A549 (cell line): Measurements from ENCODE around the gene ADARB2. TPM values are rescaled to one million over a fixed set of nuclear protein-coding genes. Genes with fewer than 3 reads are reported as not detected.

Experiments
- ATAC-seq, 2 experiments: fragments of 200-7000 bp in 1 of 2; fragments of >200 bp in 1 of 2; cut with Nextera tagmentation in 1 of 2; cut with Tn5 transposase in 1 of 2; 3 replicates each; pipeline versions ENCODE4 v1.8.0 to v1.9.1; 2018 to 2020; ENCODE audit warnings: mild to moderate bottlenecking in 1 of 2, moderate library complexity in 1 of 2
- CTCF ChIA-PET: fragments of 300-600 bp; sonication (Branson Sonifier 250); formaldehyde crosslinking; extraction: SDS; loops from one replicate; lab custom pipeline; 2021; ENCODE audit warnings: antibody characterized with exemption, inconsistent platforms; lab: Yijun Ruan, JAX
- POLR2A ChIA-PET: fragments of 350-600 bp; formaldehyde crosslinking; extraction: SDS; loops from one replicate; lab custom pipeline; 2021; ENCODE audit warnings: antibody characterized with exemption, inconsistent platforms; lab: Yijun Ruan, JAX
- DNase-seq, 2 experiments: peaks; one replicate each; pipeline versions ENCODE4 v3.0.0 to v3.0.0-alpha.2; 2011 to 2016; ENCODE audit warnings: low read depth in 1 of 2, low spot score in 1 of 2
- FAIRE-seq: peaks from 2 replicates; lab custom pipeline; 2011; peaks lifted over from hg19 to GRCh38; lab: Jason Lieb, UNC
- H3K27ac ChIP-seq, 2 experiments: fragments of >200 bp; sonication (Bioruptor Twin); formaldehyde crosslinking; 3 replicates each; pipeline ENCODE4 v1.5.1; 2016 to 2017
- H3K4me1 ChIP-seq: fragments of >200 bp; sonication (Bioruptor Twin); formaldehyde crosslinking; 3 replicates; pipeline ENCODE4 v1.6.1; 2016
- H3K4me2 ChIP-seq: fragments of >200 bp; sonication (Bioruptor Twin); formaldehyde crosslinking; 3 replicates; pipeline ENCODE4 v1.6.1; 2016
- H3K4me3 ChIP-seq: fragments of >200 bp; sonication (Bioruptor Twin); formaldehyde crosslinking; 3 replicates; pipeline ENCODE4 v1.5.1; 2016
- H3K9me3 ChIP-seq: fragments of >200 bp; sonication (Bioruptor Twin); formaldehyde crosslinking; 3 replicates; pipeline ENCODE4 v1.6.1; 2016
- BCL3 ChIP-seq: fragments of >200 bp; sonication (Bioruptor Twin); formaldehyde crosslinking; IDR thresholded peaks from 3 replicates; pipeline ENCODE4 v1.6.1; 2016
- BHLHE40 ChIP-seq: IDR thresholded peaks from 2 replicates; pipeline ENCODE4 v1.6.1; 2012; ENCODE audit warnings: low read depth, low read length, inconsistent platforms
- CBX8 ChIP-seq: fragments of 200-600 bp; sonication (generic); IDR thresholded peaks from 2 replicates; pipeline ENCODE4 v1.6.1; 2016
- CHD2 ChIP-seq: fragments of 150-350 bp; IDR thresholded peaks from 2 replicates; pipeline ENCODE4 v1.6.1; 2014; ENCODE audit warnings: low read length; ENCODE audit not compliant: partially characterized antibody
- E2F6 ChIP-seq: IDR thresholded peaks from 2 replicates; pipeline ENCODE4 v1.6.1; 2012; ENCODE audit warnings: low read depth, borderline replicate concordance
- EHF ChIP-seq: fragments of 250-450 bp; sonication (Bioruptor Pico); IDR thresholded peaks from 2 replicates; pipeline ENCODE4 v1.5.0; 2020; ENCODE audit warnings: mild to moderate bottlenecking
- ELK1 ChIP-seq: fragments of 150-350 bp; IDR thresholded peaks from 2 replicates; pipeline ENCODE4 v1.6.1; 2014; ENCODE audit warnings: low read depth, mild to moderate bottlenecking, low read length
- EP300 ChIP-seq, 2 experiments: fragments of >200 bp; sonication (Bioruptor Twin); formaldehyde crosslinking; IDR thresholded peaks; 2 replicates in 1 of 2; 3 replicates in 1 of 2; pipeline ENCODE4 v1.6.1; 2016 to 2017
- FOXS1 ChIP-seq: fragments of 250-450 bp; sonication (Bioruptor Pico); IDR thresholded peaks from 2 replicates; pipeline ENCODE4 v1.5.0; 2020; ENCODE audit warnings: mild to moderate bottlenecking, moderate library complexity
- GATA3 ChIP-seq: IDR thresholded peaks from 2 replicates; pipeline ENCODE4 v1.6.1; 2012; ENCODE audit warnings: borderline replicate concordance
- HDAC2 ChIP-seq: fragments of 200-600 bp; sonication (generic); IDR thresholded peaks from 2 replicates; pipeline ENCODE4 v1.6.1; 2016
- HES2 ChIP-seq: fragments of >200 bp; sonication (Bioruptor Twin); formaldehyde crosslinking; IDR thresholded peaks from 2 replicates; pipeline ENCODE4 v1.6.1; 2016
- HEYL ChIP-seq: fragments of 250-450 bp; sonication (Bioruptor Pico); IDR thresholded peaks from 2 replicates; pipeline ENCODE4 v1.8.0; 2021; ENCODE audit warnings: mild to moderate bottlenecking, moderate library complexity
- JUN ChIP-seq, 2 experiments: fragments of >200 bp; sonication (Bioruptor Twin); formaldehyde crosslinking; IDR thresholded peaks; 2 replicates in 1 of 2; 3 replicates in 1 of 2; pipeline ENCODE4 v1.6.1; 2016 to 2017
- JUNB ChIP-seq: fragments of >200 bp; sonication (Bioruptor Twin); formaldehyde crosslinking; IDR thresholded peaks from 2 replicates; pipeline ENCODE4 v1.6.1; 2016
- MAX ChIP-seq: IDR thresholded peaks from 2 replicates; pipeline ENCODE4 v1.6.1; 2012
- MYC ChIP-seq: IDR thresholded peaks from 2 replicates; pipeline ENCODE4 v1.6.1; 2012; ENCODE audit warnings: mild to moderate bottlenecking, inconsistent platforms, low read length, improper control_type of control experiment, borderline replicate concordance
- PHF8 ChIP-seq: fragments of 200-600 bp; sonication (generic); IDR thresholded peaks from 2 replicates; pipeline ENCODE4 v1.6.1; 2016; ENCODE audit warnings: low read depth, mild to moderate bottlenecking, antibody characterized with exemption, moderate library complexity, borderline replicate concordance
- RCOR1 ChIP-seq: fragments of 150-350 bp; IDR thresholded peaks from 2 replicates; pipeline ENCODE4 v1.6.1; 2014; ENCODE audit warnings: antibody characterized with exemption, low read length, low read depth
- RFX5 ChIP-seq: fragments of 450-650 bp; IDR thresholded peaks from 2 replicates; pipeline ENCODE4 v1.7.1; 2014; ENCODE audit warnings: antibody characterized with exemption, mild to moderate bottlenecking, moderate library complexity
- RNF2 ChIP-seq: fragments of 200-600 bp; sonication (generic); IDR thresholded peaks from 2 replicates; pipeline ENCODE4 v1.6.1; 2016; ENCODE audit warnings: low read depth, mild to moderate bottlenecking, antibody characterized with exemption, moderate library complexity, borderline replicate concordance
- TFCP2L1 ChIP-seq: fragments of 250-450 bp; sonication (Bioruptor Pico); IDR thresholded peaks from 2 replicates; pipeline ENCODE4 v1.5.0; 2021; ENCODE audit warnings: mild to moderate bottlenecking
- TP53 ChIP-seq: fragments of 250-450 bp; sonication (Bioruptor Pico); IDR thresholded peaks from 2 replicates; pipeline ENCODE4 v1.5.0; 2021; ENCODE audit warnings: mild to moderate bottlenecking, moderate library complexity
- ZNF302 ChIP-seq: fragments of 250-450 bp; sonication (Bioruptor Pico); IDR thresholded peaks from 2 replicates; pipeline ENCODE4 v1.9.0; 2021; ENCODE audit warnings: inconsistent platforms, mild to moderate bottlenecking, moderate library complexity
- WGBS: methylation state at CpG from one replicate; pipeline ENCODE4 v1.1.6; 2017; ENCODE audit errors: missing lambda C conversion rate; 5-methylcytosine and 5-hydroxymethylcytosine counted together
- polyA plus RNA-seq, 4 experiments: library from polyadenylated mRNA; depleted of rRNA in 3 of 4; stranded (reverse); fragments of >200 nt; fragmentation: RNase III in 1 of 4; extraction: RNeasy Plus Mini Kit Qiagen cat#74134 plus additional on column Dnase treatment in 1 of 4; gene quantifications; 2 replicates in 3 of 4; 3 replicates in 1 of 4; pipeline ENCODE4 v1.2.3, GENCODE V29; 2011 to 2017

Gene ADARB2
- polyA plus RNA-seq, 2 of the 4 experiments (the other 2 are of a cell fraction): not detected

- CTCF ChIA-PET: no interaction called here
- no peak for ATAC-seq
- H3K4me3 ChIP-seq: no peak overlapping the region
Measured at GRCh38 chr10:1615186-1615954, 122.0 kb downstream of the ADARB2 start.

GRCh38 chr10:1613511-1613910 is 123.8 kb downstream of the ADARB2 start:
- Histone ChIP-seq H3K4me1 (no peaks in the 10 kb centered on the region), H3K27ac (no peak overlapping the region), H3K4me2 (no peak overlapping the region), H3K4me3 (no peak overlapping the region), H3K9me3 (no peaks in the 10 kb centered on the region)
- TF ChIP-seq CBX8 (no peak), CHD2 (no peak)
- no peak for FAIRE-seq
- ATAC-seq: no peak
- no peak for DNase-seq
- POLR2A ChIA-PET: no interaction called here
- CTCF ChIA-PET: interaction anchor here (0.6 kb wide), 1 partner anchor 1200 kb away, joined by 3 read pairs; no protein-coding TSS in a partner anchor
- 31% methylated on average over 9 of the region's 9 CpGs for WGBS

More at GRCh38 chr10:1615186-1615954, 122.0 kb downstream of the ADARB2 start:
- WGBS: 25% methylated on average over 7 of the region's 12 CpGs
- POLR2A ChIA-PET: no interaction called here
- Histone ChIP-seq H3K9me3 (no peaks in the 10 kb centered on the region), H3K4me1 (no peaks in the 10 kb centered on the region), H3K27ac (no peak overlapping the region), H3K4me2 (no peak overlapping the region)
- TF ChIP-seq RNF2 (no peak), JUNB (no peak), ELK1 (no peak), MYC (no peak), ZNF302 (CRISPR knock-in tag) (no peak), HES2 (no peak), EHF (no peak), MAX (no peak), BCL3 (no peak), RCOR1 (no peak), FOXS1 (CRISPR knock-in tag) (no peak), PHF8 (no peak), E2F6 (no peak), TP53 (no peak), BHLHE40 (no peak), GATA3 (no peak), HEYL (CRISPR knock-in tag) (no peak), CHD2 (no peak), JUN (IDR thresholded peaks at IDR 0.05) (no peak)
- FAIRE-seq: no peak
- DNase-seq: no peak

- Histone ChIP-seq H3K4me3 (no peak overlapping the region), H3K27ac (no peak overlapping the region), H3K9me3 (no peaks in the 10 kb centered on the region), H3K4me1 (no peaks in the 10 kb centered on the region), H3K4me2 (no peak overlapping the region)
- TF ChIP-seq TFCP2L1 (CRISPR knock-in tag): no peak
- TF ChIP-seq CHD2: no peak
- no peak for TF ChIP-seq BHLHE40
- TF ChIP-seq RFX5: no peak
- no peak for TF ChIP-seq EP300 (IDR thresholded peaks at IDR 0.05)
- no peak for TF ChIP-seq HDAC2
- DNase-seq (no peak), ATAC-seq (no peak), FAIRE-seq (no peak)
- CTCF ChIA-PET: interaction anchor here (1.0 kb wide), 1 partner anchor 15 kb away, joined by 3 read pairs; no protein-coding TSS in a partner anchor
- WGBS: 22% methylated on average over 5 of the region's 5 CpGs
- POLR2A ChIA-PET: no interaction called here
Measured at GRCh38 chr10:1612908-1613307, 124.4 kb downstream of the ADARB2 start.
